Lower leg skin (tissue), 4 donors: ENCODE data around the gene GATC. TPM values are rescaled to one million over a fixed set of nuclear protein-coding genes. Genes with fewer than 3 reads are reported as not detected.
A peak's percentile ranks its signal among the peaks of the same experiment; 100 is the strongest.

Experiments used
- DNase-seq, 2 donors: peaks; one replicate each; pipeline ENCODE4 v3.0.0-alpha.2; 2019; ENCODE audit warnings: low spot score in 2 of 2
- H3K4me3 ChIP-seq: fragments of 200-600 bp; sonication (generic); 2 replicates; pipeline ENCODE4 v1.5.1; 2017; ENCODE audit warnings: mild to moderate bottlenecking, low read depth; ENCODE audit not compliant: poor library complexity, severe bottlenecking
- POLR2A ChIP-seq, 2 donors: fragments of 450-650 bp; IDR thresholded peaks; one replicate each; pipeline ENCODE4 v1.6.1; 2016 to 2017; ENCODE audit warnings: antibody characterized with exemption in 2 of 2, mild to moderate bottlenecking in 1 of 2, moderate library complexity in 1 of 2
- WGBS, 2 donors: methylation state at CpG; one replicate each; pipeline ENCODE4 v1.1.5; 2018; 5-methylcytosine and 5-hydroxymethylcytosine counted together
- intact Hi-C: fragments of 100-400 bp; cut with DNase I; formaldehyde crosslinking; loops from one replicate; pipeline ENCODE4 v1.15.0; 2023; ENCODE audit warnings: low total_unique reads
- total RNA-seq, 4 donors: library from RNA; depleted of rRNA; stranded (reverse); fragments of >200 nt; gene quantifications; one replicate each; pipeline ENCODE4 v1.1.0, GENCODE V29; 2016
- TF ChIP-seq, protein P1 (sequence below), 3 donors: fragments of 450-650 bp; IDR thresholded peaks; one replicate each; pipeline ENCODE4 v1.5.1; 2016; ENCODE audit warnings: antibody characterized with exemption in 3 of 3, mild to moderate bottlenecking in 3 of 3, moderate library complexity in 2 of 3

The GATC gene
- total RNA-seq, result 10 to 100 TPM; 19.3 to 24.1 (median 20.1) TPM

DNA sequence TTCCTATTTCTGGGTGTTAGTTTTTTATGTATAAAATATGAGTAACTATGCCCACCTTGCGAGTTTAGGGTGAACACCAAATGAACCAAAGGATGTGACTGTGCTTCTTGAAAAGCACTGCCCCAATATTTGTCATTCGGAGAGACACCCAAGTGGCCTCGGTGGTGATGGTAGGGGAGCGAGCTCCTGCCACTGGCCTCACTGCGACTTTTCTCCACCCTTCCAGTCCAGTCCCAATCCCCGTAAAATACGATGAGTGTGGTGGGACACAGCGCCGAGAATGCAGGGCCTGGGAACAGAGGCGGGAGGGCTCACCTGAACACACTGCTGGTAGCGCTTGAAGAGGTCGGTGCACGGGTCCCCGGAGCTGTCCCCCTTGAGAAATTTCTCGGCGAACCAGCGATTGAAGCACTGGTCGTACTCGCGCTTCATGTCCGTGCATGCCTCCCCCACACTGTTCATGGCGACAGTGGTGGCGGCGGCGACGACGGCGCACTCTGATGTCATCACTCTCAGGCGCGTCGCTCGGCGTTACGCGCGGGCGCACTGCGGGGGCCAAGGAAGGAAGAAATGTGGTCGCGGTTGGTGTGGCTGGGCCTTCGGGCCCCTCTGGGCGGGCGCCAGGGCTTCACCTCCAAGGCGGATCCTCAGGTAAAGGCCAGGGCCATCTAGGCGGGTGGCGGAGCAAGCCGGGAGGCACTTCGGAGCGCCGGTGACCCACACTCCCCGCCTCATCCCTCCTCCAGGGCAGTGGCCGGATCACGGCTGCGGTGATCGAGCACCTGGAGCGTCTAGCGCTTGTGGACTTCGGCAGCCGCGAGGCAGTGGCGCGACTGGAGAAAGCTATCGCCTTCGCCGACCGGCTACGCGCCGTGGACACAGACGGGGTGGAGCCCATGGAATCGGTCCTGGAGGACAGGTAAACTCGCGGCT lies at the start of gene GATC, which contains the start of gene TRIAP1:
Gene GATC (plus strand): TSS at position 534 of the 933 bp plus-strand sequence. CDS start 37 bp downstream, at position 571.
Gene TRIAP1 (minus strand): TSS at position 474 of the 933 bp plus-strand sequence. CDS start 12 bp downstream, at position 462.
- 0% methylated on average over 28 to 73 of the region's 73 CpGs for WGBS, 2 donors
- TF ChIP-seq, protein P1, sequence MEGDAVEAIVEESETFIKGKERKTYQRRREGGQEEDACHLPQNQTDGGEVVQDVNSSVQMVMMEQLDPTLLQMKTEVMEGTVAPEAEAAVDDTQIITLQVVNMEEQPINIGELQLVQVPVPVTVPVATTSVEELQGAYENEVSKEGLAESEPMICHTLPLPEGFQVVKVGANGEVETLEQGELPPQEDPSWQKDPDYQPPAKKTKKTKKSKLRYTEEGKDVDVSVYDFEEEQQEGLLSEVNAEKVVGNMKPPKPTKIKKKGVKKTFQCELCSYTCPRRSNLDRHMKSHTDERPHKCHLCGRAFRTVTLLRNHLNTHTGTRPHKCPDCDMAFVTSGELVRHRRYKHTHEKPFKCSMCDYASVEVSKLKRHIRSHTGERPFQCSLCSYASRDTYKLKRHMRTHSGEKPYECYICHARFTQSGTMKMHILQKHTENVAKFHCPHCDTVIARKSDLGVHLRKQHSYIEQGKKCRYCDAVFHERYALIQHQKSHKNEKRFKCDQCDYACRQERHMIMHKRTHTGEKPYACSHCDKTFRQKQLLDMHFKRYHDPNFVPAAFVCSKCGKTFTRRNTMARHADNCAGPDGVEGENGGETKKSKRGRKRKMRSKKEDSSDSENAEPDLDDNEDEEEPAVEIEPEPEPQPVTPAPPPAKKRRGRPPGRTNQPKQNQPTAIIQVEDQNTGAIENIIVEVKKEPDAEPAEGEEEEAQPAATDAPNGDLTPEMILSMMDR (IDR thresholded peaks at IDR 0.05), result no peak
- TF ChIP-seq POLR2A (IDR thresholded peaks at IDR 0.05), result no peak
- intact Hi-C loops, result loop anchor here (5.0 kb wide), 1 partner anchor 91 kb away; no protein-coding TSS in a partner anchor
- peak; percentile 75 to 97 for DNase-seq
- H3K4me3 ChIP-seq, result peak within 1 kb of the TSS; percentile 98

DNA sequence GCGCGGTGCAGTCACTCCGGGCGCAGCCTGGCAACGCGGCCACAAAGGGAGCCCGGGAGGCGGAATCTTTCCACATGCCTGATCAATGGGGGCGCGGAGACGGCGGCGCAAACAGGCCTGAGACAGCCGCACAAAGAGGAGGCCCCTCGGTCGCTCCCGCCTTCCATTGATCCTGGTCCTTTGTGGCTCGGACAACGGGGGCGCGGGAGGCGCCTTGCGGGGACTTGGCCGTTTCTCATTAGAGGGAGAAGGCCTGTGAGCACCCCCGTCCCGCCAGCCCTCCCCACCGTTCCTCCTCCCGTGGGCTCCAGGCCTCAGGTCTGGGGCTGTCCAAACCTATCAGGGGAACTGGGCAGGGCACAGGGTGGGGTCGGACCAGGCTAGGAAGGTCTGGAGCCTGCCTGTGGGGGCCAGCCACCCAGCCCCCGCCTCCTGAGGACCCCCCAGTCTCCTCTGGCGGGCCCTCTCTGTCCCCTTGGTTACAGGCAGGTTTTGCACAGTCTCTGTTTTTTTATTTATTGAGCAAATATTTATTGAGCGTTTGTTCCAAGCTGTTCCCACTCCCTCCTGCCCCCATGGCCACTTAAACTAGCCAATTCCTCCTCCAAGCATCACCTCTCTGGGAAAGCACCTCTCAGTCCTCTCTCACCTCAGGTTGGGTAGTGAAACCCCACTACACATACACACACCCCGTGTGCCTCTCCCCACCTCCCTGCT lies 48.3 kb upstream of the GATC start:
- no peak for TF ChIP-seq POLR2A (IDR thresholded peaks at IDR 0.05)
- TF ChIP-seq, protein P1 (IDR thresholded peaks at IDR 0.05), result no peak
- 46 to 56% methylated on average over 33 of the region's 33 CpGs for WGBS, 2 donors
- no peak overlapping the region for H3K4me3 ChIP-seq

GRCh38 chr12:120399531-120399930 lies 46.7 kb upstream of the GATC start:
- DNase-seq, result no peak
- WGBS, 2 donors, result 74 to 77% methylated on average over 5 of the region's 5 CpGs
- no peak overlapping the region for H3K4me3 ChIP-seq
- no peak for TF ChIP-seq POLR2A (IDR thresholded peaks at IDR 0.05)
- TF ChIP-seq, protein P1 (IDR thresholded peaks at IDR 0.05), result no peak
- intact Hi-C loops, result no loop called here

More for the DNA sequence above, 48.3 kb upstream of the GATC start:
- intact Hi-C loops, result no loop called here
- no peak for DNase-seq

GRCh38 chr12:120402217-120402616 lies 44.0 kb upstream of the GATC start:
- DNase-seq, result no peak
- 42 to 47% methylated on average over 13 of the region's 13 CpGs for WGBS, 2 donors
- H3K4me3 ChIP-seq, result no peak overlapping the region
- intact Hi-C loops, result no loop called here
- TF ChIP-seq, protein P1 (IDR thresholded peaks at IDR 0.05), result no peak
- TF ChIP-seq POLR2A (IDR thresholded peaks at IDR 0.05), result no peak

GRCh38 chr12:120403869-120404268 lies 42.4 kb upstream of the GATC start:
- TF ChIP-seq, protein P1 (IDR thresholded peaks at IDR 0.05), result no peak
- TF ChIP-seq POLR2A (IDR thresholded peaks at IDR 0.05), result no peak
- H3K4me3 ChIP-seq, result no peak overlapping the region
- intact Hi-C loops, result loop anchor here (1.0 kb wide), 1 partner anchor 25 kb away; no protein-coding TSS in a partner anchor
- 59 to 75% methylated on average over 3 of the region's 3 CpGs for WGBS, 2 donors
- no peak for DNase-seq
